NCI-H2171 treated with DMSO at 0.1 percent for 48 hours (cell line): ENCODE measurements around the gene NLGN4X.
"Not testable (repeated sequence)": the region's sequence is repeated elsewhere in the genome, so short reads cannot be mapped to it uniquely, and the experiment has no call there.

Experiments
- DNase-seq: peaks from one replicate; lab custom pipeline; 2025; lab: John Stamatoyannopoulos, UW

Gene NLGN4X

GRCh38 chrX:6005856-6006255 lies 222.8 kb downstream of the NLGN4X start:
- no peak for DNase-seq

DNA sequence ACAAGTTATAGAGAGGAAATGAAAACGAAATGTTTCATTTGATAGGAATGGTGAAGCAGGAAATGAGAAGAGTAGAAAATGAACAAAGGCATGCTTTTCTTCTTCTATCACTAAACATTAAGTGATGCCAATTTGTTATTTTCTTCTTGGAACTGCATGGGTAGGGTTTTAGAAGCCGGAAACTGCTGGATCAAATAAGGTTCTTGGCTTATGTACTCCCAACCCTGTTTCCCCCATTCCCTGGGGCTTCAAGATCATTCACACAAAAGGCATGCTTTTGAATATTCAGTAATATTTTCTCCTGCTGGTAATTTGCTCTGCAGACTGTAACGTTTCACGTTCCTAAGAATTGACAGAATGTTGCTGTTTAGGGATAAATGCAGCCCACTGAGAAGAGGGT lies 224.1 kb downstream of the NLGN4X start:
- no peak for DNase-seq

DNA sequence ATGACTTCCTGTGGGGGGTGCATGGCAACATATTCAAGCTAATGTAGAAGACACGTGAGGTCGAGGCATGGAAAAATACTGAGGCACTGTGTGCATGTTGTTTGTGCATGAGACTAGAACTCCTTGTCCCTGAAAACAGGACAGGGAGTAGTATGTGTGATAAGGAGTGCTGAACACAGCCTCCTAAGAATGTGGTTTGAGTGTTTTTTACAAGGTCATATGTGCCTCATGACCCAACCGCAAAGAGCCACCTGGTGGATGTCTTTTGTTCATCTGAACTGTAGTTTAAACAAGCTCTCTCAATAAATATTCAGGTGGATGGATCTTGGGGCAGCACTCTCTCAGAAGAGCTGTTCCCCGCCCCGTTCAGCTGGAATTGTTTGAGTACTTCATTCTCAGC lies 226.6 kb downstream of the NLGN4X start:
- no peak for DNase-seq

GRCh38 chrX:5998901-5999300 lies 229.8 kb downstream of the NLGN4X start:
- DNase-seq: no peak

DNA sequence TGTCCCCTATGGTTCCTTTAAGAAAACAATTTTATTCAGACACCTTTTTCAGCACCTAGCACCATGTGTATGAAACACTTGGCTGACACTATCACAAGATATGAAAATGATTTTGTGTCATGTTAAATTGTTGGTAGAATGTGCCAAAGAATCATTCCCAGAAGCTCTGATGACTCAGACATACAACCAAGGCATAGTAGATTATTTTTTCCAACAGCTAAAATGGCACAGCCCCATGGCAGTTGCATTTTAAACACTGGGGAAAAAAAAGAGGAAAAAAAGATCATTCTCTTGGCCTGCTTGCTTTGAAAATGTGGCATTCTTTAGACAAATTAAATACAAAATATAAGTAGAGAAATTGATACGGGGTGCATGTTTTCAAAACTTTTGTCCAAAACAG lies 230.2 kb downstream of the NLGN4X start:
- no peak for DNase-seq

GRCh38 chrX:5991393-5991792 lies 237.3 kb downstream of the NLGN4X start:
- no peak for DNase-seq

GRCh38 chrX:5979338-5979737 lies 249.3 kb downstream of the NLGN4X start:
- DNase-seq: no peak

- DNase-seq: no peak
Measured at GRCh38 chrX:5976332-5976731, 252.3 kb downstream of the NLGN4X start.

DNA sequence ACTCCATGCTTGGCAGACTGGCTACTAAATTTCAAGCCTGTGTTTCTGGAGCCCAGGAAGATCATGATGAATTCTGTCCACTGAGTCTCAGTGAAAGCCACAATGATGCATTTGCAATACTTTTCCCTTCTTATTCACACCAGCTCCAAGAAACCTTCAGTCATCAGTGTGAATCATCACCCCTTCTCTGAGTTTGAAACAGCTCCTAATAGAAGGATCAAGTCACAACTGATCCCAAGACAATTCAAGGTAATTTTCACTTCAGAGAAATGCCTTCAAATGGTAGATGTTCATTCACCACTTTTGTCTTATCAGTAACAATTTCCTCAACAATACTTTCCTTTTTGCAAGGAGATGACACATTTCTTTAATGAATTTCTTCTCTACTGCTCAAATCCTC lies 257.4 kb downstream of the NLGN4X start:
- no peak for DNase-seq

DNA sequence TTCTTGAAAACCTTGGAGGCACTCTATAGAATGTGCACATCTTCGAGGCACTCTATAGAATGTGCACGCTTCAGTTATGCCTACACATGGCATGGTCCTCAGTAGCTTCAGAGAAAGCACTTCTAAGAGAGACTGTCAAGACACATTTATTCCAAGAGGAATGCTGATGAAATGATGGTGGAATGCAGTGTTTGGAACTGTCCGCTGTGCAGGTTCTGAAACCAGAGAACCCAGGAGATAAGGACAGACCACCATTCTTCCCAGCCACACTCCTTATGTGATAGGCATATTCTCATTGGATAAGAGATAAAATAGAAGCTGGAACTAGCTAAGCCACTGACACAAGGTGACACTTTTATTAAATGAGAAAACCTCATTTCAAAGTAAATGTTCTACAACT lies 263.3 kb downstream of the NLGN4X start:
- no peak for DNase-seq

- no peak for DNase-seq
Measured at GRCh38 chrX:5959286-5959685, 269.4 kb downstream of the NLGN4X start.

- no peak for DNase-seq
Measured at GRCh38 chrX:5958523-5958922, 270.1 kb downstream of the NLGN4X start.

DNA sequence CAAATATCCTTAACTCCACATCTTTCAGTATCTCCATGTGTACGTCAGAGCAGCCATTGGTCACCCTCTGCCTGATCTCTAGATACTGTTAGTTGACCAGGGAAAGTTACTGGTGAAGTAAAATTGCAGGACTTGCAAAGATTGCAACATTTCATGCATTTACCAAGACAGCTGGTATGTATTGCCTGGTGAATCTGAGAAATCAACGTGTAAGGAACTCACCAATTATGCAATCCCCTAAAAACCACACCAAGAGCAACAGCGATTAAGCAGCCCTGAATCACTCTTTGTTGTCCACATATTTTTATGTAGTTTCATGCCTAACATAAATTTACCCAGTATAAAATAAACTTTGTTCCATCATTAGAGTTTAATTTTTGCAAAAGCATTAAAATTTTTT lies 271.2 kb downstream of the NLGN4X start:
- DNase-seq: no peak

DNA sequence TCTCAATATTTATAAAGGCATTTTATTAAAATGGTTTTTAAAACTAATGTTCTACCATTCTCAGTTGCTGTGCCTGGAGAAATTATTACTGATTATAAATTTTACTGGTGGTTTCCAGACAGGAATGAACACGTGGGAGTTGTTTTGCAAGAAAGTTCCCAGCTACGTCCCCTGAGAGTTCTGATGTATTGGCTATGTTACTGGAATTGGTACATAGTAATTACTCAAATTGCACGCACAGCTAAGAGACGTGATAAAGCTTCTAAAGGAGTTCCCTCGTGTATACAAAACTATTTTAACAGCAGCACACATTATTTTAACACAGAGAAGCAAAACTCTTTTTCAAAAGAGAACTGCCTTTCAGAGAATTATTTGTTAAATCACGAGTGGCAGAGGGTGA lies 292.2 kb downstream of the NLGN4X start:
- DNase-seq: no peak

GRCh38 chrX:5928224-5928623 lies 300.4 kb downstream of the NLGN4X start:
- DNase-seq: no peak

DNA sequence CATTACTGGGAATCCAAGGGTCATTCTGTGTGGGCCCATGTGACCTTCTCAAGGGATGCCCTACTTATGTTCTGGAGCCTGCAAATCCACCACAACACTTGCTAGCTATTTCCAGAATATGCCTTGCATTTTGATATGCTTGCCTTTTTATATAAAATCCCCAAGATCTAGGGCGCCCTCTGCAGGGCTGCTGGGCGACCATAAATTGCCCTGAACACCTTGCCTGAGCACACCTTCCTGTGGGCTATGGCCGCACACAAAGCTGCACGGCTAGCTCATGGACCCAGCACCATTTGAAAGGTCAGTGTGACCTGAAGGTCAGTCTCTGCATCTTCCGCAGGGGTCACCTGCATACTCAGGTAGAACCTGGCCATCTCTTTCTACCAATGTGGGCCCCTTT lies 311.7 kb downstream of the NLGN4X start:
- DNase-seq: no peak

- DNase-seq: no peak
Measured at GRCh38 chrX:5915783-5916182, 312.9 kb downstream of the NLGN4X start.

DNA sequence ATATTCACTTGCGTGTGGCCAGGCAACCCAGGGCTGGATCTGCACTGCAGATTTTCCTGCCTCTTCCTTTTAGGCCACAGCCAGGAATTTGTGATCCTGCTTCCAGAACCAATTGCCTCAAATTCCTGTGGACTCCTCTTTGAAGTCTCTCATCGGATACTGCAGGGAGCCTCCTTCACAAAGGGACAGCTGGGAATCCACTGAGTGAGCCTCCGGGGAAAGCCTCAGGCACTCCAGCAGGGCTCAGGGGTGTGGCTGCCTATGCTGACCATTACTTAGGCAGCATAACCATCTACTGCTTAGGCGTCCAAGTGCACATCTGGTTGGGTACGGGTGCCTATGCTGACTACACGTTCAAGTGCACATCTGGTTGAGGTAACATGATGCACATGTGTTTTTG lies 321.5 kb downstream of the NLGN4X start:
- no peak for DNase-seq

GRCh38 chrX:5903586-5904190 lies 325.0 kb downstream of the NLGN4X start:
- DNase-seq: not testable (repeated sequence)

DNA sequence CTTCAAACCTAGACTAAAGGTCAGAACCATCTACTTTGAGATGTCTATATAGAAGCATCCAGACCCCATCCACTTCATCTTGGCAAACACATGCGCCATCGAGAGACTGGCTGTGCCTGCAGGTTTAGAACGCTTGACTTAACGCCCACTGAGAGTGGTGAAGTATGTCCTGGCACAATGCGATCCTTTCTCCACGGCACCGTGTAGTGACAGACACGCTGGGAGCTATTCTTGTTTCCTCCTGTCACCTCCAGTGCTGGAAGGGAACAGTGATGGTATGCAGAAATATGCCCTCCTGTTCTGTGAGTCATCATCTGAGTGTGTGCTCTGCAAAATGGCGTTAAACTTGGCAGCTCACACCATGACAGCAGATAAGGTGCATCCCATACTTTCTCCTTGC lies 330.2 kb downstream of the NLGN4X start:
- DNase-seq: no peak

DNA sequence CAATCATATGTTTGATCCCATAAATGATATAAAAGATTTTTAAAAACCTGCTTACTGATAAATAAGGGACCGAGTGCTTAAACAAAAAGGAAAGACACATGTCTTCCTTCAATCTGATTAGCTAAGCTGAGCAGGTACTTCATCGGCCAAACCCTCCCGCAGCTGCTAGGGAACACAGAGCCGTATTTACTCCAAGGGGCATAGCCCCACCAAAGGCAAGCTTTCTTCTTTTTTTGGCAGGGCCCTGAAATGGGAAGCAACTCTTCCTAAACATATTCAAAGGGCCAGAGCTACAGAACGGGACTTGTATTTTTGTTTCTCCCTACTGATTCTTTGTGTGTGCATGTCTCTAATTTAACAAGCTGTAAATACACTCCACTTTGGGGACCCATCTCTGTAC lies 337.3 kb downstream of the NLGN4X start:
- no peak for DNase-seq

DNA sequence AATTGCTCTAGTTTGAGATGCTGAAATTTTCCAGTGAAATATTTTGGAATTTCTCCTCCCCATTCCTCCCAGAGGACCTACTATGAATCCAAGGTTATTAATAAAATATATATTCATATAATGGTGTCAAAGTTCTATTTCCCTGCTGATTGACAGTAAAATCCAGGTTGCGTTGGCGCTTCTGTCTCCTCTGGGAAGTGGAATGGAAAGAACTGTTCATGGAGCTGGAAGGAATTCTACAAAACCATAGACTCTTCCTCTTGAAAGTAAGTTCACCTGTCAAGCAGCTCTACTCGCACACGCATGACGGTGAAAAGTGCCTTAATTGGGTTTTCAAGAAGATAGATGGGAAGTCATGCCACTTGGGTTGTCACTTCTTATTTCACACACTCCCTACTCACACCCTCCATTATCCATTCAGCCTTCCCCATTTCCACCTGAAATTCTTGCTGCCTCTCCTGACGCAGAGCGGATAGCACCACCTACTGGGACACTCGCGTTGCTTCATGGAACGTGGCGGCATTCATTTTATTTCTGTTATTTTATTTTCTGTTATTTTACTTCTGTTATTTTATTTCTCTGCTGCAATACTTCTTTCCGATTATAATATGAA lies 351.6 kb downstream of the NLGN4X start:
- no peak for DNase-seq

DNA sequence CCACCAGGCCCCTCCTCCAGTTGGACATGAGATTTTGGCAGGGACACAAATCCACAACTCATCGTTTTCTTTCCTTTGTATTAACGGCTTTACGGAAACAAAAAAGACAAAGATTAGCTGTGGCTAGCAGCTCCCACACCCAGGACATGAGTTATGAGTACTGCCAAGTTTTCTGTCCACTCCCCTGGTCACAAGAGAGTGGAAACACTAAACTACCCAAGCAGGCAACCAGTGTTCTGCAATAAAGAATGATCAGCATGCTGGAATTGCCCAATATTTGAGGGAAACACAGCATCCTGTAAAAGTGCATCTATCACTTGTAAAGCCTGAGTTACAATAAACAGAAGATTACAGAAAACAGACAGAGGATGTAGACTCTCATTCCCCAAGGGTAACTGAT lies 358.4 kb downstream of the NLGN4X start:
- no peak for DNase-seq

- no peak for DNase-seq
Measured at GRCh38 chrX:5869786-5870185, 358.9 kb downstream of the NLGN4X start.
